HepG2 (cell line): ENCODE measurements around the gene AP4M1. TPM values are rescaled to one million over a fixed set of nuclear protein-coding genes. Genes with fewer than 3 reads are reported as not detected.

ENCODE experiments used
- ADNP ChIP-seq: sonication (generic); formaldehyde crosslinking; IDR thresholded peaks from 2 replicates; pipeline ENCODE4 v1.4.0; 2020; ENCODE audit warnings: missing genetic modification reagents
- AHR ChIP-seq: IDR thresholded peaks from 2 replicates; pipeline ENCODE4 v1.6.1; 2018; ENCODE audit warnings: missing genetic modification reagents, missing compliant biosample characterization
- ELF1 ChIP-seq: sonication (generic); formaldehyde crosslinking; IDR thresholded peaks from 2 replicates; pipeline ENCODE4 v1.4.0; 2020; ENCODE audit warnings: missing genetic modification reagents
- ESRRA ChIP-seq: sonication (generic); formaldehyde crosslinking; IDR thresholded peaks from 2 replicates; pipeline ENCODE4 v1.5.1; 2020; ENCODE audit warnings: mild to moderate bottlenecking, low read depth, missing genetic modification reagents
- ETV5 ChIP-seq: IDR thresholded peaks from 2 replicates; pipeline ENCODE4 v1.6.1; 2018; ENCODE audit warnings: missing biosample characterization, missing genetic modification reagents, inconsistent platforms, borderline replicate concordance
- FOXK1 ChIP-seq: sonication (generic); formaldehyde crosslinking; IDR thresholded peaks from 2 replicates; pipeline ENCODE4 v1.4.0; 2020; ENCODE audit warnings: low read depth, missing genetic modification reagents, borderline replicate concordance
- HNF4G ChIP-seq, 2 experiments: sonication (generic) in 1 of 2; formaldehyde crosslinking in 1 of 2; IDR thresholded peaks; 2 replicates each; pipeline versions ENCODE4 v1.4.0 to v1.6.1; 2011 to 2020; ENCODE audit warnings: borderline replicate concordance in 2 of 2, low read depth in 2 of 2, mild to moderate bottlenecking in 2 of 2, low read length in 1 of 2, missing genetic modification reagents in 1 of 2, moderate library complexity in 1 of 2
- HOXA5 ChIP-seq: sonication (generic); formaldehyde crosslinking; IDR thresholded peaks from 2 replicates; pipeline ENCODE4 v1.4.0; 2020; ENCODE audit warnings: missing genetic modification reagents
- IRF9 ChIP-seq: sonication (generic); formaldehyde crosslinking; IDR thresholded peaks from 2 replicates; pipeline ENCODE4 v1.8.0; 2022; ENCODE audit warnings: missing genetic modification reagents, mild to moderate bottlenecking, borderline replicate concordance
- NCOA5 ChIP-seq: sonication (generic); formaldehyde crosslinking; IDR thresholded peaks from 2 replicates; pipeline ENCODE4 v1.4.0; 2020; ENCODE audit warnings: missing genetic modification reagents
- NFE2 ChIP-seq: sonication (generic); formaldehyde crosslinking; IDR thresholded peaks from 2 replicates; pipeline ENCODE4 v1.4.0; 2020; ENCODE audit warnings: missing genetic modification reagents
- PPARG ChIP-seq: conservative IDR thresholded peaks from 2 replicates; pipeline ENCODE4 v1.6.1; 2016; ENCODE audit warnings: missing biosample characterization, missing genetic modification reagents
- PTBP1 ChIP-seq: fragments of 200-400 bp; formaldehyde crosslinking; IDR thresholded peaks from 2 replicates; pipeline ENCODE4 v1.6.1; 2018; ENCODE audit warnings: low read length, low read depth; ENCODE audit not compliant: poor library complexity, severe bottlenecking
- SNAPC4 ChIP-seq: sonication (generic); formaldehyde crosslinking; IDR thresholded peaks from 2 replicates; pipeline ENCODE4 v1.4.0; 2020; ENCODE audit warnings: mild to moderate bottlenecking, missing genetic modification reagents
- SNAPC5 ChIP-seq: sonication (generic); formaldehyde crosslinking; IDR thresholded peaks from 2 replicates; pipeline ENCODE4 v1.8.1; 2023; ENCODE audit warnings: mild to moderate bottlenecking, missing genetic modification reagents, borderline replicate concordance
- SOX6 ChIP-seq, 2 experiments: fragments of 450-650 bp in 1 of 2; sonication (generic) in 1 of 2; formaldehyde crosslinking in 1 of 2; IDR thresholded peaks; 2 replicates each; pipeline versions ENCODE4 v1.4.0 to v1.6.1; 2017 to 2020; ENCODE audit warnings: antibody characterized with exemption in 1 of 2, mild to moderate bottlenecking in 1 of 2, missing genetic modification reagents in 1 of 2
- ZFX ChIP-seq: sonication (generic); formaldehyde crosslinking; IDR thresholded peaks from 2 replicates; pipeline ENCODE4 v1.4.0; 2020; ENCODE audit warnings: mild to moderate bottlenecking, low read depth, missing genetic modification reagents, moderate library complexity
- ZGPAT ChIP-seq: IDR thresholded peaks from 2 replicates; pipeline ENCODE4 v1.6.1; 2016; ENCODE audit warnings: mild to moderate bottlenecking
- ZKSCAN8 ChIP-seq: IDR thresholded peaks from 2 replicates; pipeline ENCODE4 v1.6.1; 2016; ENCODE audit warnings: borderline replicate concordance, missing genetic modification reagents, missing compliant biosample characterization
- ZNF329 ChIP-seq: sonication (generic); formaldehyde crosslinking; IDR thresholded peaks from 2 replicates; pipeline ENCODE4 v1.9.0; 2021; ENCODE audit warnings: low read depth, mild to moderate bottlenecking, missing genetic modification reagents
- polyA plus RNA-seq, 8 experiments: library from polyadenylated mRNA; depleted of rRNA in 3 of 8; stranded (reverse) in 7 of 8; unstranded in 1 of 8; fragments of >200 nt; fragmentation: Illumina TruSeq in 4 of 8; extraction: Trizol in 4 of 8; gene quantifications; 2 replicates each; pipeline versions ENCODE4 v1.2.1 to v1.2.3, GENCODE V29; 2011 to 2016; ENCODE audit warnings: low read depth in 4 of 8, missing spikeins in 1 of 8, mixed read lengths in 1 of 8; ENCODE audit not compliant: insufficient read depth in 1 of 8
- total RNA-seq, 5 experiments: library from RNA; depleted of rRNA; stranded (reverse); fragments of >200 nt; fragmentation: Illumina TruSeq; extraction: Trizol; gene quantifications; 2 replicates each; pipeline ENCODE4 v1.2.3, GENCODE V29; 2016; ENCODE audit warnings: low read depth in 1 of 5

The AP4M1 gene
- total and polyA plus RNA-seq, 2 of the 13 experiments (the other 11 are each of a cell fraction or from before 2014, with no cell fraction given), result 6.3 to 9.7 TPM

GRCh38 chr7:100148559-100149328 lies 47.3 kb downstream of the AP4M1 start, which contains the start of gene LAMTOR4 (continued):
- TF ChIP-seq ZGPAT (CRISPR knock-in tag) (peak; percentile 60; the same call in 1 of the 2 replicates), HOXA5 (CRISPR knock-in tag) (peak; percentile 64; the same call in 1 of the 2 replicates), NCOA5 (CRISPR knock-in tag) (no peak), ZNF329 (CRISPR knock-in tag) (0 out of 2 replicates have a peak, but pooled peaks have one; percentile 8), IRF9 (CRISPR knock-in tag) (peak; percentile 63; the same call in 1 of the 2 replicates), ZFX (peak; percentile 85), ESRRA (CRISPR knock-in tag) (no peak), ADNP (CRISPR knock-in tag) (no peak), PPARG (CRISPR knock-in tag) (0 out of 2 replicates have a peak, but pooled peaks have one; percentile 33), ELF1 (CRISPR knock-in tag) (peak; percentile 94), ZKSCAN8 (CRISPR knock-in tag) (no peak), SOX6 (IDR thresholded peaks at IDR 0.05) (no peak), SOX6 (CRISPR knock-in tag; IDR thresholded peaks at IDR 0.05) (no peak), HNF4G (IDR thresholded peaks at IDR 0.05; ENCODE audit: borderline replicate concordance, low read depth, low read length) (no peak), HNF4G (CRISPR knock-in tag; IDR thresholded peaks at IDR 0.05; ENCODE audit: borderline replicate concordance, low read depth) (no peak), FOXK1 (CRISPR knock-in tag) (no peak; the same call in 1 of the 2 replicates), SNAPC5 (CRISPR knock-in tag) (no peak), AHR (CRISPR knock-in tag) (0 out of 2 replicates have a peak, but pooled peaks have one; percentile 20), PTBP1 (no peak), SNAPC4 (CRISPR knock-in tag) (peak; percentile 57; the same call in 1 of the 2 replicates), NFE2 (no peak), ETV5 (CRISPR knock-in tag) (peak; percentile 94)
